Body of pancreas (tissue), 4 donors: ENCODE data around the gene SDC3. TPM values are rescaled to one million over a fixed set of nuclear protein-coding genes. Genes with fewer than 3 reads are reported as not detected.

Experiments
- ATAC-seq: fragments of 150-250 bp; one replicate; pipeline ENCODE4 v1.9.1; 2016
- DNase-seq, 4 donors: peaks; one replicate each; pipeline ENCODE4 v3.0.0-alpha.2; 2019
- H3K27ac ChIP-seq, 4 donors: fragments of 200-600 bp; sonication (generic); 1 replicate in 3 of 4; 2 replicates in 1 of 4; pipeline versions ENCODE4 v1.5.1 to v1.6.1; 2016 to 2019; ENCODE audit warnings: mild to moderate bottlenecking in 1 of 4, mixed read lengths in 1 of 4, moderate library complexity in 1 of 4
- H3K27me3 ChIP-seq, 2 donors: fragments of 200-600 bp; sonication (generic); one replicate each; pipeline ENCODE4 v1.6.0; 2016; ENCODE audit warnings: mild to moderate bottlenecking in 1 of 2
- H3K36me3 ChIP-seq, 2 donors: fragments of 200-600 bp; sonication (generic); replicated peaks in 1 of 2; 2 replicates each; pipeline ENCODE4 v1.5.1; 2016; ENCODE audit warnings: low read depth in 2 of 2; ENCODE audit not compliant: insufficient read depth in 1 of 2
- H3K4me1 ChIP-seq: fragments of 200-600 bp; sonication (generic); one replicate; pipeline ENCODE4 v1.6.0; 2016
- H3K4me3 ChIP-seq, 2 donors: fragments of 200-600 bp; sonication (generic); 1 replicate in 1 of 2; 2 replicates in 1 of 2; pipeline ENCODE4 v1.5.1; 2016 to 2019
- H3K9me3 ChIP-seq, 3 donors: fragments of 200-600 bp; sonication (generic); 1 replicate in 2 of 3; 2 replicates in 1 of 3; pipeline ENCODE4 v1.5.1; 2016
- CTCF ChIP-seq, 7 experiments: fragments of 450-650 bp in 4 of 7; fragments of 200-600 bp in 3 of 7; sonication (generic) in 3 of 7; IDR thresholded peaks; one replicate each; pipeline ENCODE4 v1.5.1; 2016 to 2019; ENCODE audit warnings: antibody characterized with exemption in 7 of 7
- POLR2A ChIP-seq, 3 donors: fragments of 450-650 bp; IDR thresholded peaks; one replicate each; pipeline ENCODE4 v1.6.1; 2016; ENCODE audit warnings: antibody characterized with exemption in 3 of 3, mild to moderate bottlenecking in 2 of 3
- WGBS, 2 donors: methylation state at CpG; one replicate each; pipeline ENCODE4 v1.1.5; 2017; 5-methylcytosine and 5-hydroxymethylcytosine counted together
- intact Hi-C: fragments of 100-400 bp; cut with DNase I; formaldehyde crosslinking; loops from one replicate; pipeline ENCODE4 v1.15.1; 2023
- total RNA-seq, 2 donors: library from RNA; depleted of rRNA; stranded (reverse); fragments of >200 nt; gene quantifications; one replicate each; pipeline ENCODE4 v1.1.0, GENCODE V29; 2016

Gene SDC3
- total RNA-seq, 2 donors from 2014 or later = 7.8 to 19.1 TPM

GRCh38 chr1:30867537-30867936 is 41.0 kb downstream of the SDC3 start:
- no peak for DNase-seq
- 90 to 94% methylated on average over 2 to 4 of the region's 4 CpGs for WGBS, 2 donors
- H3K9me3 ChIP-seq = no peaks in the 10 kb centered on the region
- ATAC-seq = no peak
- H3K4me3 ChIP-seq = no peak overlapping the region
- intact Hi-C loops = no loop called here
- no peaks in the 10 kb centered on the region for H3K27me3 ChIP-seq
- no peak for TF ChIP-seq CTCF (IDR thresholded peaks at IDR 0.05)
- TF ChIP-seq POLR2A (IDR thresholded peaks at IDR 0.05) = no peak
- H3K36me3 ChIP-seq = no peaks in the 10 kb centered on the region
- no peak overlapping the region for H3K27ac ChIP-seq
- no peaks in the 10 kb centered on the region for H3K4me1 ChIP-seq

- no peaks in the 10 kb centered on the region for H3K27me3 ChIP-seq
- 64 to 80% methylated on average over 1 to 3 of the region's 3 CpGs for WGBS, 2 donors
- intact Hi-C loops = no loop called here
- no peaks in the 10 kb centered on the region for H3K9me3 ChIP-seq
- TF ChIP-seq CTCF (IDR thresholded peaks at IDR 0.05) (no peak), POLR2A (IDR thresholded peaks at IDR 0.05) (no peak)
- H3K36me3 ChIP-seq = no peaks in the 10 kb centered on the region
- ATAC-seq (no peak), DNase-seq (no peak)
- H3K4me3 ChIP-seq = no peak overlapping the region
- H3K27ac ChIP-seq = no peak overlapping the region
- no peaks in the 10 kb centered on the region for H3K4me1 ChIP-seq
Measured at GRCh38 chr1:30866594-30866993, 42.0 kb downstream of the SDC3 start.

GRCh38 chr1:30864681-30865080 is 43.9 kb downstream of the SDC3 start:
- Histone ChIP-seq H3K27me3 (no peaks in the 10 kb centered on the region), H3K9me3 (no peaks in the 10 kb centered on the region), H3K36me3 (no peaks in the 10 kb centered on the region), H3K27ac (no peak overlapping the region), H3K4me1 (no peaks in the 10 kb centered on the region), H3K4me3 (no peak overlapping the region)
- DNase-seq = no peak
- no peak for TF ChIP-seq CTCF (IDR thresholded peaks at IDR 0.05)
- no peak for TF ChIP-seq POLR2A (IDR thresholded peaks at IDR 0.05)
- no peak for ATAC-seq
- WGBS, 2 donors = 68 to 79% methylated on average over 7 of the region's 7 CpGs
- intact Hi-C loops = no loop called here

GRCh38 chr1:30863858-30864604 is 44.5 kb downstream of the SDC3 start:
- intact Hi-C loops = no loop called here
- no peak for TF ChIP-seq CTCF (IDR thresholded peaks at IDR 0.05)
- no peak for TF ChIP-seq POLR2A (IDR thresholded peaks at IDR 0.05)
- ATAC-seq (no peak), DNase-seq (no peak)
- H3K4me3 ChIP-seq = no peak overlapping the region
- no peaks in the 10 kb centered on the region for H3K9me3 ChIP-seq
- H3K4me1 ChIP-seq = no peaks in the 10 kb centered on the region
- H3K27me3 ChIP-seq = no peaks in the 10 kb centered on the region
- no peaks in the 10 kb centered on the region for H3K36me3 ChIP-seq
- H3K27ac ChIP-seq = no peak overlapping the region
- WGBS, 2 donors = 76 to 86% methylated on average over 7 to 8 of the region's 8 CpGs

GRCh38 chr1:30860320-30860652 is 48.3 kb downstream of the SDC3 start:
- DNase-seq (no peak), ATAC-seq (no peak)
- Histone ChIP-seq H3K36me3 (no peaks in the 10 kb centered on the region), H3K27ac (no peak overlapping the region), H3K4me3 (no peak overlapping the region), H3K4me1 (no peaks in the 10 kb centered on the region), H3K9me3 (no peaks in the 10 kb centered on the region), H3K27me3 (no peaks in the 10 kb centered on the region)
- intact Hi-C loops = no loop called here
- TF ChIP-seq POLR2A (IDR thresholded peaks at IDR 0.05) (no peak), CTCF (IDR thresholded peaks at IDR 0.05) (no peak)
- WGBS, 2 donors = 75% methylated on average over 5 of the region's 5 CpGs
